Effector CD8-positive, alpha-beta T cell (primary cell): ENCODE data around the gene GPC2.
A peak's percentile ranks its signal among the peaks of the same experiment; 100 is the strongest.

ENCODE experiments used
- DNase-seq: peaks from one replicate; lab custom pipeline; 2025; lab: John Stamatoyannopoulos, UW

The GPC2 gene

DNA sequence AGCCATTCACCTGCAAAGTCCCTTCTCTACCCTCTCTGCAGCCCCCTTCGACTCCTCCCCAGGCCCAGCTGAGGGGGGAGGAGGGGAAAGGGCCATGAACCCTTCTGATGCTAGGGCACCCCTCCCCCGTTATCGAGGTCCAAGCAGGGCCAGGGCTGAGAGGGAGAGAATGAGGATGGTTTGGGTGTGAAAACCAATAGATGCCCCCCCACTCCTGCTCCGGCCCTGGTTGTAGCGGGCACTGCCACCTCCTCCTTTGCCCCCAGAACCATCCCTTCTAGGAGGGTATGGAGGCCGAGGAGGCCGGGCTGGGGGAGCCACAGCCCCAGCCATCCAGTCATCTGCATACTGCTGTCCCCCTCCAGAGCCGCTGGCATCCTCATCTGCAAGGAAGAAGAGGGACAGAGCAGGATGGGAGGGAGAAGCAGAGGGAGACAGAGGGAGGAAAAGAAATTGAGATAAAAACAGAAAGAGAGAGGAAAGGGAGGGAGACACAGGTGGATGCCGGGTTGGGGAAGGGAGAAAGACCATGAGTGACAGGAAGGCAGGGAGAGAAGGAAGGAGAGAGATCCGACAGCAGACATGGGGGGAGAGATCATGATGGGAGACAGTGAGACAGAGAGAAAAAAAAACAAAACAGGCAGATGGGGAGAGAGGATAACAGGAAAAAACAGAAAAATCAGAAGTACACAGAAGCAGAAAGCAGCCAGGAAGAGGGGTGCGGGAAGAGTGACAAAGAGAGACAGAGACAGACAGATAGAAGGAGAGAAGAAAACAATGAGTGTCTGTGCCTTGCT is 6.9 kb downstream of the GPC2 start:
- no peak for DNase-seq

DNA sequence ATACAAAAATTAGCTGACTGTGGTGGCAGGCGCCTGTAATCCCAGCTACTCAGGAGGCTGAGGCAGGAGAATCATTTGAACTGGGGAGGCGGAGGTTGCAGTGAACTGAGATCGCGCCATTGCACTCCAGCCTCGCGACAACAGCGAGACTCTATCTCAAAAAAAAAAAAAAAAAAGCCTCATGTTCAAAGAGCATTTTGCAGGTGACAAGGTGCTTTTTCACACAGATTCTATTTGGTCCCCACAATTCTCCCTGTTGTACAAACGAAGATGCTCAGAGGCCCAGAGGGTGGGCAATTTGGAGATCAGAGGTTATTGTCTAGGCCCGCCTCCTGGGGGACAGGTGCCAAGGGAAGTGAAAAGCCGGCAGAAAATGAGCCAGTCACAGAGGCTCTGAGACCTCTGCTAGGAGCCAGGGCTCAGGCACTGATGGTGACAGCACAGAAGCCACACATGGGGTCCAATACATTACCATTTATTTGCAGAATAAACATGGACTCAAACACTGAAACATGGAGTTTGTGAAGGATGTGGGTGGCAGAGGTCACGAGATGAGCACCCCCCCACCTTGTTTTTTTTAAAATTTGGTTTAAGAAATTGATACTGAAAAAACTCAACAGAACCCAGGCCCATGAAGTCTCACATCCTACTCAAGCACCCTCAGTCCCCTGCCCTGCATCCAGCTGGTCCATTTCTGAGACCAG is 7.9 kb downstream of the GPC2 start:
- DNase-seq = no peak

DNA sequence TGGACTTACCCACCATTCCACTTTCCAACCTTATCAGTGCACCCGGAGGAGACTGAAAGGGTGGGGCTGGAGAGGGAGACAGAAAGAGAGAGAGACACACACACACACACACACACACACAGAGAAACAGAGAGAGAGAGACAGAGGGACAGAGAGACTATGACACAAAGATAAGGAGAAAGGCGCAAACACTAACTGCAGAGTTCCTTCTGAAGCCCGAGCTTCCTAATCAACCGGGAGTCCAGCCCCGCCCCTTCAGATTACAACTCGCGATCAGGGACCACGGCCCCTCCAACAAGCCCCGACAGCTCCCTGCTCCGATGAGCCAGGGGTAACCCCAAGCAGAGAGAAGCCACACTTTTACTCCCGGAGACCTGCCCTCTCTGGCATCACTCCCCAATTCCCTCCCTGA is 9.3 kb downstream of the GPC2 start:
- DNase-seq = no peak

DNA sequence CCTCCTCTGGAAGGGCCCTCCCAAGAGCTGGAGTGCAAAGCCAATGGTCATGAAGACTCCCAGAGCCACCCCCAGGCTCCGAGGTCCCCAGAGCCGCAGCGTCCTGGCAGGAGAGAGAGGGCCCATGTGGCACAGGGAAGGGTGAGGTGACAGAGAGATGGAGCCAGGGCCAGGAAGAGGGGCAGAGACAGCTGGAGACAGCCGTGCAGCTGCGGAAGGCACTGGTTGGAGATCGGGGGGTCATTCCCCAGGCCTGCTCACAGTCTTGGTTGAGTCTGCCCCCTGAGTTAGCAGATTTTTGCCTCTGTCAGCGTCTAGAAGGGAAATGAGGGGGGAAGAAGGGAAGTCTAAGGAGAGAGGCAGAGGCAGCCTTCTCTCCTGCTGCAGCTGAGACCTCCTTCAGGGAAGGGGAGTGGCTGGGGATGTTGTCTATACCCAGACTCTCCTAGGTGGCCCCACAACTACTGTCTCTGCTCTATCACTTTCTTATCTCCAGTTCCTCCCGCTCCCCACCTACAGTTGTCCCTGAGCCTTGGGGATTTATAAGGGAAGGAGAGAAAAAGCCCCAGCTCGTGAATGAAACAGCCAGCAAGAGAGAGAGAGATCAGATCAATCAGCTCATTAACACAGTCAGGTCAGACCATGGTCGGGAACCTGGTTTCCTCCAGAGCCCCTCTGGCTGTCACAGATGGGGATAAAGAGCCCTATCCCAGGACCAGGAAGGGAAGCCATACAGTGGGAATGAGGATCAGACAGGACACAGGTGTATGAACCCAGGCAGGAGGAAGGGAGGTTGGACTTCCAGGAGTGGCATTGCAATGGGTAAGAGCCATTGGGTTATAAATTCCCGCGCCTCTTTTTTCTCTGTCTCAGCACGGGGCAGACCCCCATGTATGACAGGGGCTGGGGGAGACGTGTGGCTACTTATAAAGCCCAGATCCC is 9.9 kb downstream of the GPC2 start:
- no peak for DNase-seq

DNA sequence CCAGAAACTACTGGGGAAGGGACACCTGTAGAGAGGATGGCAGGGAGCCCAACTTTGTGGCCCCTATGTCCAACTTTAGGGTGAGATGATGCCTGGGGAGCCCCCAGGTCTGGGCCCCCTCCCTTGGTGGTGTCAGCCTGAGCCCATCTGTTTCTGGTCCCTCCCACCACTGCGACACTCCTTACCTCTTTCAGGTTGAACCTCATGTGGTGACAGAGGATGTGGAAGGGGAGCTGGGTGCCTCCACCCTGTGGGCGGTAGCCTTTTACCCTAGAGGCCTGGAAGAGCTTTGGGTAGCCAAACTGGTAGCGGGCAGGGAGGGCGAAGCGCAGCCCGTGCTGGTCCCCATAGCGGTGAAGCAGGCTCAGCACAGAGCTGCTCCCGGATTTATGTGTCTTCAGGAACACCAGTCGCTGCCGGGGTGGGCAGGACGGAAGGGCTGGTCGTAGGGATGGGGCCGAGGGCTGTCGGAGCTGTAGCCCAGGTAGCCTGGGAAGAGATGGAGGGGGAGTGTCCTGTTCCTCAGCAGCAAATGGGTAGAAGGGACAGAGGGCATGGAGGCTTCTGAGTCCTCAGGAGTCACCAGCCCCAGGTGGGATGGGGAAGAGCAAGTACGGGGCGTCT is 10.8 kb downstream of the GPC2 start:
- DNase-seq = no peak

DNA sequence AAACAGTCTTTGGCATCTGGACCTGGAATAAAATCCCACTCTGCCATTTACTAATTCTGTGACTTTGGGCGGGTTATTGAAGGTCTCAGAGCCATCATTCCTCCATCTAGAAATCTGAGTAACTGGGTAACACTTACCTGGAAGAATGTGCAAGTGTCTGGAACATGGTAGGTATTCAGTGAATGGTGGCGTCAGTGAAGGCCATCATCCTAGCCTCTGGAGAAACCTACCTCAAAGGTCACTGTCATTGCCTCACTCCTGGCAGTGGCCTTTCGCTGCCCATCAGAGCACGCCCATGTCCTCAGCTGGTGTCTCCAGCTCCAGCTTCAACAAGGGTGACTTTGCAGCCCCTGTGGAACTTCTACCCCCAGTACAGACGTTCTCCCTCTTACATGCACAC is 13.3 kb downstream of the GPC2 start:
- DNase-seq = no peak

DNA sequence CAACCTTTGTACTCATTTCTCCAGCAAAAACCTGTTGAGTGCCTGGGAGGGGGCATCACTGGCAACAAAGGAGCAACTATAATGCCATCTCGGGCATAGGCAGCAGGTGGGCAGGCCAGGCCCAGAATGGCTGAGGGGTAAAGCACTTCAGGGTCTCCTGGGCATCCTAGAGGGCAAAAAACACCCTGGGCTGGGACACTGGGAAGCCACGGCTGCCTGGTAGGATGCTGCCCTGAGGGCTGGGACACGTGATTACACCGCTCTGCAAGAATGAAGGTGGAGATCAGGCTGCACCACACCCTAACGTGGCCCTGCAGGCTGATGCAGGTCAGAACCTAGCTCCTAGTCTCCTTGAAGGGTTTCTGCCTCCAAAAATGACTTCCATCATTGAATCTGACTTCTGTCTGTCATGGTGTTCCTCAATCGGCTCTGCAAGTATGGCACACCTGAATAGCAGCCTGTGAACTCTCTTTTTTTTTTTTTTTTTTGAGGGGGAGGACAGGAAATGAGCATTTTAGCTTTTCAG is 14.1 kb downstream of the GPC2 start:
- DNase-seq = no peak

DNA sequence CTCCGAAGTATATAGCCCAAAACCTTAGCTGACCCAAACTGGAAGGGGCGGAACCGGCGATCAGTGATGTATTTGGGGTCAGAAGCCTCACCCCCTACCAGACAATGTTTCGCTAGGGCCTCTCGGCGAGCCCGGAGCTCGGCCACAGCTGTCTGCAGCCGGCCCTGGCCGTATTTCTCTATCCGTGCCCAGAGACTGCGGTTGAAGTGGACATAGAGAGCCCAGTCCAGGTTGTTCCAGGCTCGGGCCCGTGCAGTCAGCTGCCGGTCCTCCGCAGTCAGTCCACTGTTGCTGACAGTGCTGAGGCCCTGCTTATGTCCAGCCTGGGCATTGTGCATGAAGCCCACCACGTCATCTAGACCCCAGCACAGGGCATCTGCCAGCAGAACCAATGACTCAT is 17.1 kb downstream of the GPC2 start:
- DNase-seq = no peak

DNA sequence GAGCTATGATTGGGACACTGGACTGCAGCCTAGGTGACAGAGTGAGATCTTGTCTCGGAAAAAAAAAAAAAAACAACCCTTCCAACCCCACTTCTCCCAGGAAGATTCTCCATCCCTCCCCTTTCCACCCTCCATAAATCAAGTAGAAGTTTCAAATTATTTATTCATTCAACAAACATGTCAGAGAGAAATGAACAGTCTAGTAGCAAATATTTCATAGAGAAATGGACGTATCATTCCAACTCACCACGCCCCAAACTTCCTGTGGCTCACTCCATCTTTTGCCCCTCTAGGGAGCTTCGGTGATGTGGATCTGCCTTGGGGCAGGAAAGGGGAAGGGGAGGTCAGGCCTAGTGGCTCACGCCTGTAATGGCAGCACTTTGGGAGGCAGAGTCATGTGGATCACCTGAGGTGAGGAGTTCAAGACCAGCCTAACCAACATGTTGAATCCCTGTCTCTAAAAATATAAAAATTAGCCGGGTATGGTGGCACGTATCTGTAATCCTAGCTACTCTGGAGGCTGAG is 18.0 kb downstream of the GPC2 start:
- no peak for DNase-seq

DNA sequence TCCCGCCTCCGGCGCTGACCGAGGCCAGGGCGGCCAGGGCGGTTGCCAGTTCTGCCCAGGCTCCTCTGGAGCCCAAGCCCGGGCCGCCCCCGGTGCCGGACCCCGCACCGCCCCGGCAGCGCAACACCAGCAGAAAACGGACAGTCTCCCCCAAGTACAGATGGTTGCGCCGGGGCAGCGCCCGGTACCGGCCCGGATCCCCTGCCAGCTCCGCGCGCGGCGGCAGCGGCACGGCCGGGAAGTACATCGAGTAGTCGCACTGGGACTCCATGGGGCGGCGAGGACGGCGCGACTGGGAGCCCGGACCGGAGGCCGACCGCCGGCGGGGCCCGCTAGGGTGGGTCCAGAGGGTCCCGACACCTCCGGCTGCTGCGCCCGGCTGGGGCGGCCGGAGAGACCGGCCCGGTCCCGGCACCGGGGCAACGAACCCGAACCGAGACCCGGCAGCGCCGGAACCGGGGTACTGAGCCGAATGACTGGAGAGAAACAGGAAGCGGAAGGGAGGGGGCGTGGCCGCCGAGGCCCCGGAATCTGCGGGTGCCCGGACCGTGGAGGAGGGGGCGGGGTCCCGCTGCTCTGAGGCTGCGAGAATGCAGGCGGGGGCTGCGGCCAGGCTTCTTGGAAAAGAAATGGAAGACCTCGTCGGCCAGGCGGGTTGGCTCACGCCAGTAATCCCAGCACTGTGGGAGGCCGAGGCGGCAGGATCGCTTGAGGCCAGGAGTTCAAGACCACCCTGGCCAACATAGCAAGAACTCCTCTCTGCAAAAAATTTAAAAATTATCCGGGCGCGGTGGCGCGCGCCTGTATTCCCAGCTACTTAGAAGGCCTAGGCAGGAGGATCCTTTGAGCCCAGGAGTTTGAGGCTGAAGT is 18.7 kb downstream of the GPC2 start, which contains the start of gene TRAPPC14:
TRAPPC14 (minus strand) TSS at position 495 of the 870 bp plus-strand sequence; CDS start at position 271, 224 bp downstream.
- DNase-seq = peak; percentile 80

DNA sequence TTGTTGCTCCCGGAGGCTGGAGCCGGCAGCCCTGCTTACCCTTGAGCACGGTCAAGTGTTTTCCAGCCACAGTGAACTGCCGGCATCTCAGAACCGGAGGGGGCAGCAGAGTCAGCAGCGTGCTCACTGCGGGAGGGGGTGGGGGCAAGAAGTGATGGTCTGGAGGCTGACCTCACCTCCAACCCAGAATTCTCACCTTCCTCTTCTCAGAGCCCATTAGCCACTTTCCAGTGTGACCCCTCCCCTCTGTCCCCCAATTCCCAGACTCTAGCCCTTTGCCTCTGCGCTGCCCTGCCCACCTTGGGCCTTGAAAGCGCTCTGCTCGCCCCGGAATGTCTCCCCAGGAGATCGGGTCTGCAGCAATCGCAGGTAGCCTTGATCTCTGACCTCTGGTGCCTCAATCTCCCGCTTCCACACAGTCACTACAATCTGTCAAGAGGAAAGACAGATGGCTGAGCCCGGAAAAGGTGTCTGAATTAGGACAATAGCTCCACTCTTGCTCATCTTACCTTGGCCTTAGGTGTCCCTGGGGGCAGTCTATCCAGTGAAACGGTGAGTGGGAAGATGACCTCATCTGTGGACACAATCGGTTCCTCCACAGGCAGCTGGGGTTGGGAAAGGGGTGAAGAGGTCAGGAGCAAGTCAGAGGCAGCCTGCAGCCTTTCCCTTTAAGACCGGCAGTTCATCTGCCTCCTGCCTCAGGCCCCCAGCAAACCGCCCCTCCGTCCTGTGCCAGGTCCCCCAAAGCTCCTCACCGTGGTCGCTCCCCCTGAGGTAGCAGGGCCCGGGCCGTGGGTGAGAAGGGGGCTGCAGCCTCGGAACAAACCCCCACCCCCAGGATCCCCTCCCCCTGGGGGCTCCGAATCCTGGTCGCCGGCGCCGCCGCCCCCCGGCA is 19.6 kb downstream of the GPC2 start:
- no peak for DNase-seq

DNA sequence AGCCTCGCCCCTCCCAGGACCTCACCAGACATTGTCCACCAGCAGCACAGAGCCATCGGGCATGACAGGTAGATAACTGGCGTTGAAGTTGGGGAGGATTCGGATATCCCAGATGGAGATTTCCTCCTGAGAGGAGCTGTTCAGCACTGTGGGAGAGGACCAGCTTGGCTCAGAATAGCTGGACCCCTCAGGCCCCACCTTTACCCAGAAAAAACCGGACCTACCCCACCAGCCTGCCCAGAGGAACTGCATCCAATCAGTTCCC is 20.2 kb downstream of the GPC2 start:
- no peak for DNase-seq

DNA sequence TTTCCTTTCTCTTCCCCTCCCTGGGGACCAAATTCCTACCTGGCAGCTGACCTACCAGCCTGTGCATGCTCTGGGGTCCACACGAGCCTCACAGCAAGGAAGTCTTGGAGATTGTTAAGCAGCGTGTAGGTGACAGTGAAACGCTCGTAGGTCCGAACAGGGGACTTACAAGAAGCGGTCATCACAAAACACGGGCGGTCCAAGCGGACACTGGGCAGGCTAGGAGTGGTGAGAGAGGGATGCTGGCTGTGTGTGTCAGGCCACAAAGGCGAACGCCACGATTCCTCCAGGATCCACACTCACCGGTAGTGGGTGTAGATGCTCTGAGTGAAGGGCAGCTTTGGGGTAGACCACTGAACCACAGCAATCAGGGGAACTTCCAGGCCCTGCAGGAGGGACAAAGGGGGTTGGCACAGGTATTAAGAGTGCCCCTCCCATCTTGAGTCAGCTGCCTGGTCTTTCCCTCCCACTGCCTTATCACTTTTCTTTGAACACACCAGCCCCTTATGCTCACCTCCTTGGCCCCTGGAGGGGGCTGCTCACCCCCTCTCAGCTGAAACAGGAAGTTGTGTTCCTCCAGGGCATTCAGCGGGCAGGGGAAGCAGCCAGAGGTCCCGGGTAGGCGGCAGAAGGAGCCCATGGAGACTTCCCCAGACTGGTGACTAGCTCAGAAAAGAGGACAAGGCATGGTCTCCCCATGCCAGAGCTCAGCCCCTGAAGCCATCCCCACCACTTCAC is 20.7 kb downstream of the GPC2 start:
- no peak for DNase-seq

DNA sequence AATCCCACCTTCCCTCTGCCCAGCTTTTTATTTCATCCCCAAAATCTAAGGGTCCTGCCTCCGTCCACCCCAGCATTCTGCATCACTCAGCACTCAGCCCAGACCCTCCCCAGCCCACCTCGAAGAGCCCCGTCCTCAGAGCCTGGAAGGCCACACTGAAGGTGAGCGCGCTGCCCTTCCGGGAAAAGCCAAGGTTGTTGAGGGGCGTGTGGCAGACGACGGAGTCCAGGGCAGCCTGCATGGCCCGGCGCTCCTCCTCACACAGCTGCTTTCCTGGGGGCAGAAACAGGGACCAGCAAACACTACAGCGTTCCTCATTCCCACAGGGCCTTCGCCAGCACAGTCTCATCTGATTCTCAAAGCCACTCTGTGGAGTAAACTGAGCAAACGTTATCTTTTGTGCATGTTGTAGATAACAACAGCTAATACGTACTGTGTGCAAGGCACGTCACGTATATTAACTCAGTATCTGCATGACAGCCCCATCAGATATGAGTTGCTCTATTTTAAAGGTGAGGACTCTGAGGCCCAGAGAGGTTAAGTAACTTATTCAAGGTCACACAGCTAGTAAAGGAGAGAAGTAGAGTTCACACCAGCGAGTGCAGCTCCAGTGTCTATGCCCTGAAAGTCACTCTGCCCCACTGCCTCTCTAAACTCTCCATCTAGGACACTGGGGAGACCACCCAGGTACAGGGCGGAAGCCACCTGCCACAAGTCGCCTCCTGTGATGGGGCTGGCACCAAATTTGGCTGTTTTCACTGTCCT is 21.4 kb downstream of the GPC2 start:
- no peak for DNase-seq

DNA sequence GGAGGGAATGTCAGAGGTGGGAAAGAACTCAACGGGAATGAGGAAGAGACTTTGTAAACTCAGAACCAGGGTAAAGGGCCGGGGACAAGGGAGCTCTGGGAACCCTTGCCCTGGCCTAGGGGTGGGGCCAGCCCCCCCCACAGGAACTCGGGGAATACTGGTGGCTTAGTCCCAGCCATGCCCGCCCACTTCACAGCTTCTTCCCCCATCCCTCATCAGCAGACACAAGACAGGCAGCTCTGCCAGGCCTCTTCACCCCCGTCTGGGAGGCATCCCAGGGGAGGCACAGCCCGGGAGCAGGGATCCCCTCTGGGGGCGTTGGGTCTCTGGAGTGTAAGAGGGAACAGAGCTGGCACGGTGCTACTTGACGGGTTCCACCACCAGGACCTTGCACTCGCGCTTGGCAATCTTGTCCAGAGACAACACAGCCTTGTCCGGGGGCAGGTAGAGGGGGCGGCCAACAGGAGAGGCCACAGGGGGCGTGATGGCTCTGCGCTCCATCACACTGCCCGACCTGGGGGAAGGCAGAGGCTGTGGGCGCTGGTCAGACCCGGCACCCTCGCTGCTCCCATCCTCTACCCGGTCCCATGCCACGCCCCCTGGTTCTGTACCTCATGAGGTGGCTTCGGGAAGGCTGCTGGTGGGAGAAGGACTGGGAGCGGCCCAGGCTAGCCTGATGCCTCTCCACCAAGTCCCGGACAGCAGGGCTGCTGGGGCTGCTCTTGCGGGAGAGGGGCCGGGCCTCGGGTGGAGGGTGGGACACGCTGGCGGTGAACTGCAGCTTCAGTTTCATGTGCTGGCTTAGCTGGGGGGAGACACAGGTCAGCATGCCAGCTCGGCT is 22.3 kb downstream of the GPC2 start:
- DNase-seq = no peak

DNA sequence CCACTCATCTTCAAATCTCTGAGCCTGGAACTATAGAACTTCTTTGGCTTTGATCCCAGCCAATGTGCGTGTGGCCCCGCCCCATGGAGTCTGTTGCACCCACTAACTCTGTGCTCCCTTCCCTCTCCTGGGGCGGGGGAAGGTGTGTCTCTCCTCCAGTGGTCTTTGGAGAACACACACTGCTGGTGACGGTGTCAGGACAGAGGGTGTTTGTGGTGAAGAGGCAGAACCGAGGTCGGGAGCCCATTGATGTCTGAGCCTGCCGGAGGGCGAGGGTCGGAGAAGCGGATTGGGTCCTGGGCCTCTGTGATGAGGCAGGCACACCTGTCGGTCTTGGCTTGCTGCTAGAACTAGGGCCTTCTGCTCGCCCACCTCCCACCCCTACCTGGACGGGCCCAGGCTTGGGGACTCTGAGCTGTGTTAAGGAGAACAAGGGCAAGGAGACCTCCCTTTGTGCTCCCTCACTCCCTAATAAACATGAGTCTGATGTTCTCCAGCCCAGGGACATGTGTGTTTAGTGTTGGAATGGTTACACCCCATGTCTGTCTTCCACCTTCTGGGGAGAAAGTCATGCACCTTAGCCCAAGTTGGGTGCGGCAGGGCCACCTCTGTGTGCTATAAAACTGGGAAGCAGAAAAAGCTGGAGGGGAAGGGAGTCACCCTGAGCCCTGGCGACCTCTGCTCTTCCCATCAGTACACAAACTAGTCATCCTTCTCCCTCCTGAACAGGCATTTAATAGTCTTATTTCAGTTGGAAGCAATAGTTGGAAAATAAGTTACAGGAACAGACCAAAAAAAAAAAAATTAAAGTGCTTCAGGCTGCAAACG is 23.3 kb downstream of the GPC2 start:
- no peak for DNase-seq
